ENCODE results near the gene NLGN1. TPM values are rescaled to one million over a fixed set of nuclear protein-coding genes. Genes with fewer than 3 reads are reported as not detected.

Gene NLGN1
- total and polyA plus RNA-seq, 2 of the 8 experiments (the other 6 are each of a cell fraction or from before 2014, with no cell fraction given) = 7.8 to 14.8 TPM

DNA sequence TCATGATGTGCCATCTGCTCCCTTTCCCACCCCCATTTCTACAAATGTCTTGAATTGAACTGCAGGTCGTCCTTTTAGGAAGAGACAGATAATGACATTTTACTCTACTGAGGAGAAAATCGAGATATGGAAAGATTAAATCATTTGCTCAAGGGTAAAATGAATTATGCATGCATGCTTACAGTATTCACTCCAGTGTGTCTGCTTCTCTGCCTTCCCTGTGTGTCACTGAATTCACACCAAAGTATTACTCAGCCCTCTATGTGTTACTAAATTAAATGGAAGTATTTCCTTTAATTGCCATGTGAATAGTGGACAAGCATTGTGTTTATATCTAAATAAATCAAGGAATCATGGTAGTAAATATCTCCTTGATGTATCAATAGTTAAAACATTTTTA is 449.0 kb downstream of the NLGN1 start:
- FAIRE-seq (no peak), DNase-seq (ENCODE audit: low read depth in 1 of 2, low spot score in 2 of 2) (no peak)
- no peaks in the 10 kb centered on the region for H3K36me3 ChIP-seq (ENCODE audit: control insufficient read depth in 2 of 4, insufficient read depth in 4 of 4, low read length in 3 of 4)
- H3K4me3 ChIP-seq (ENCODE audit: extremely low read depth in 1 of 4, insufficient read depth in 2 of 4, low read depth in 3 of 4, low read length in 4 of 4) = no peak overlapping the region
- H3K4me1 ChIP-seq (replicated peaks in 1 of 4; ENCODE audit: control insufficient read depth in 3 of 4, insufficient read depth in 4 of 4, low read length in 3 of 4) = peaks cover 0 to 5% (median 0%) of the 10 kb centered on the region in 4 experiments; a peak in 1 of 7 replicates
- no peaks in the 10 kb centered on the region for H4K20me1 ChIP-seq (replicated peaks in 1 of 2; ENCODE audit: control insufficient read depth in 1 of 2, insufficient read depth in 2 of 2, low read length in 2 of 2)
- no peak overlapping the region for H2AK5ac ChIP-seq (ENCODE audit: low read depth, low read length)
- H3K23ac ChIP-seq (ENCODE audit: insufficient read length) = no peak overlapping the region
- no peak overlapping the region for H3K18ac ChIP-seq (ENCODE audit: extremely low read depth, low read length)
- H2AFZ ChIP-seq (ENCODE audit: low read length) = no peak overlapping the region
- H3K9me3 ChIP-seq (ENCODE audit: insufficient read depth in 2 of 2, low read depth in 1 of 2, low read length in 1 of 2) = peaks cover 5 to 7% of the 10 kb centered on the region in 2 experiments; a peak in 2 of 4 replicates
- no peak overlapping the region for H3K56ac ChIP-seq (replicated peaks; ENCODE audit: insufficient read length, low read depth, low read length)
- H2BK15ac ChIP-seq (ENCODE audit: low read length) = no peak overlapping the region
- no peak overlapping the region for H4K5ac ChIP-seq (ENCODE audit: insufficient read length, low read depth, low read length)
- H4K91ac ChIP-seq (replicated peaks; ENCODE audit: insufficient read length, low read length) = no peak overlapping the region
- WGBS, 2 experiments (ENCODE audit: extremely low coverage in 1 of 2, insufficient coverage in 1 of 2, insufficient read length in 1 of 2, insufficient replicate concordance in 2 of 2, low coverage in 1 of 2, low lambda C conversion rate in 2 of 2, missing lambda C conversion rate in 1 of 2) = 81% methylated on average over 2 of the region's 2 CpGs; no CpG with 5 or more reads in 1 of the 2 experiments
- H2BK20ac ChIP-seq (ENCODE audit: low read length) = no peak overlapping the region
- no peak overlapping the region for H3K14ac ChIP-seq (ENCODE audit: insufficient read length)
- H3K27me3 ChIP-seq (replicated peaks in 1 of 4; ENCODE audit: control insufficient read depth in 3 of 4, extremely low read depth in 1 of 4, insufficient read depth in 3 of 4, low read length in 3 of 4) = no peaks in the 10 kb centered on the region
- H2BK120ac ChIP-seq (replicated peaks; ENCODE audit: low read depth, low read length) = no peak overlapping the region
- no peak overlapping the region for H3K4ac ChIP-seq (replicated peaks; ENCODE audit: insufficient read length, low read depth, low read length)
- H2BK5ac ChIP-seq (ENCODE audit: low read depth, low read length) = no peak overlapping the region
- H4K8ac ChIP-seq (ENCODE audit: extremely low read depth, insufficient read depth, low read length) = no peak overlapping the region
- H3K4me2 ChIP-seq (ENCODE audit: insufficient read depth in 1 of 2, low read depth in 2 of 2, low read length in 2 of 2) = no peak overlapping the region
- H2BK12ac ChIP-seq (ENCODE audit: low read depth, low read length) = no peak overlapping the region
- POLR2A ChIA-PET (ENCODE audit: partially characterized antibody) = no interaction called here
- no peaks in the 10 kb centered on the region for H3K79me2 ChIP-seq (ENCODE audit: control insufficient read depth in 1 of 2, insufficient read depth in 2 of 2, low read length in 2 of 2)
- H3K9ac ChIP-seq (replicated peaks in 1 of 4; ENCODE audit: extremely low read depth in 1 of 4, low read depth in 3 of 4, low read length in 3 of 4) = no peak overlapping the region
- H3K79me1 ChIP-seq (ENCODE audit: low read depth, low read length) = no peaks in the 10 kb centered on the region
- no peaks in the 10 kb centered on the region; the same call in 1 of the 2 replicates for H3K23me2 ChIP-seq (ENCODE audit: low read depth, low read length)
- no peak overlapping the region for H3K27ac ChIP-seq (ENCODE audit: low read depth, low read length)
- CTCF ChIA-PET (ENCODE audit: partially characterized antibody) = no interaction called here
- TF ChIP-seq KDM4A (IDR thresholded peaks at IDR 0.05; ENCODE audit: low read depth, low read length, severe bottlenecking) = no peak
- TF ChIP-seq HDAC2 (IDR thresholded peaks at IDR 0.05; ENCODE audit: borderline replicate concordance in 1 of 2, low read depth in 2 of 2, low read length in 2 of 2) = no peak
- TF ChIP-seq KDM1A (IDR thresholded peaks at IDR 0.05; ENCODE audit: borderline replicate concordance, low read length) = no peak
- no peak for TF ChIP-seq EP300 (IDR thresholded peaks at IDR 0.05; ENCODE audit: borderline replicate concordance in 1 of 2, low read depth in 2 of 2, low read length in 2 of 2)
- no peak for TF ChIP-seq GTF2F1 (IDR thresholded peaks at IDR 0.05; ENCODE audit: borderline replicate concordance, low read depth, low read length)
- TF ChIP-seq, protein P1, sequence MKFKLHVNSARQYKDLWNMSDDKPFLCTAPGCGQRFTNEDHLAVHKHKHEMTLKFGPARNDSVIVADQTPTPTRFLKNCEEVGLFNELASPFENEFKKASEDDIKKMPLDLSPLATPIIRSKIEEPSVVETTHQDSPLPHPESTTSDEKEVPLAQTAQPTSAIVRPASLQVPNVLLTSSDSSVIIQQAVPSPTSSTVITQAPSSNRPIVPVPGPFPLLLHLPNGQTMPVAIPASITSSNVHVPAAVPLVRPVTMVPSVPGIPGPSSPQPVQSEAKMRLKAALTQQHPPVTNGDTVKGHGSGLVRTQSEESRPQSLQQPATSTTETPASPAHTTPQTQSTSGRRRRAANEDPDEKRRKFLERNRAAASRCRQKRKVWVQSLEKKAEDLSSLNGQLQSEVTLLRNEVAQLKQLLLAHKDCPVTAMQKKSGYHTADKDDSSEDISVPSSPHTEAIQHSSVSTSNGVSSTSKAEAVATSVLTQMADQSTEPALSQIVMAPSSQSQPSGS (IDR thresholded peaks at IDR 0.05; ENCODE audit: low read length) = no peak
- no peak for TF ChIP-seq KDM5A (IDR thresholded peaks at IDR 0.05; ENCODE audit: low read length)
- no peak for TF ChIP-seq CTBP2 (IDR thresholded peaks at IDR 0.05; ENCODE audit: borderline replicate concordance, insufficient read depth, insufficient read length, low read length)
- no peak for TF ChIP-seq CHD1 (IDR thresholded peaks at IDR 0.05; ENCODE audit: low read depth, low read length)
- no peak for TF ChIP-seq POLR2AphosphoS5 (IDR thresholded peaks at IDR 0.05; ENCODE audit: low read depth, low read length)
- no peak for TF ChIP-seq JUN (IDR thresholded peaks at IDR 0.05; ENCODE audit: low read depth, low read length)
- no peak for TF ChIP-seq CBX5 (IDR thresholded peaks at IDR 0.05; ENCODE audit: low read depth, low read length)
